ENCODE results near the gene PCED1A. TPM values are rescaled to one million over a fixed set of nuclear protein-coding genes. Genes with fewer than 3 reads are reported as not detected.

PCED1A gene
- total and polyA plus RNA-seq, 8 donors = 12.1 to 110 (median 15.6) TPM

DNA sequence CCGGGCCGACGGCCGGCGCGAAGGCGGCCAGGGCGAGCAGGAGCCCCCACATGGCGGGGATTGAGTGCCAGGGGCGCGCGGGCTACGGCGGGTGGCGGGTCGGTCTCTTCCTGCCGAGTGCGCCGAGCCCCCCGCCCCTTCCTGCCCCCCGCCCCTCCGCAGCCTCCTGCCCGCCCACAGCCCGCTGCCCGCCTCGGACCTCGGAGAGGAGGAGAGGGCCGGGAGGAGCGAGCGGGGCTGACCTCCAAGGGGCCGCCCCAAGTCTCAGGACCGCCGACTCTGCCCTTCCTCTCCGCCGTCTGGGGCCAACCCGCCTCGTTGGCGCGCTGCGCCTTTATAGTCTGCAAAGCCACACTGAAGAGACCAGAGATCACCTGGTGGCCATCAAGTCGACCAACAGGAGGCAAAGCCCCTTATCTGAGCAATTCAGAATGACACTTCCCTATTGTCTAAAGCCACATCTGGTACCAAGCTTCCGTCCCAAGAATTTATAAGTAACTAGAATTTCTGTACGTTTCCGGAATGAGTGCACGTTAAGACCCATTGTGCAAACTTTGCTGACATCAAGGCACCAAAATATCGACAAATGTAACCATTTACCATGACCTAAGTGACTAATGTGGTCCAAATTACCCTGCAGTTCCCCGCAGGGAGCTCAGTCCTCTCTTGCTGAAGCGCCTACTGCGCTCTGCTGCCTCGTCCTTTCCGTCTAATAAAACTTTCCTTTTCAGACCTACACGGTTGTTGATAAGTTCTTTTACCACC is 39.8 kb downstream of the PCED1A start, which contains the start of gene CPXM1:
TSS of gene CPXM1 (minus strand) at position 107 of the 765 bp plus-strand sequence. CDS start at position 52, 55 bp downstream.
- TF ChIP-seq CTCF (IDR thresholded peaks at IDR 0.05) = no peak
- no peak for FAIRE-seq

GRCh38 chr20:2799688-2800520 is 40.6 kb downstream of the PCED1A start:
- intact Hi-C loops (cut with DNase I) = no loop called here
- no peaks in the 10 kb centered on the region for H3K9me3 ChIP-seq
- FAIRE-seq = no peak
- H3K4me3 ChIP-seq = peak overlapping the region in 1 of 4 donors; percentile 33
- peaks cover 0 to 7% (median 0%) of the 10 kb centered on the region in 3 donors for H3K4me1 ChIP-seq
- no peak for TF ChIP-seq CTCF (IDR thresholded peaks at IDR 0.05)
- H3K27ac ChIP-seq = no peak overlapping the region
- peak in 2 of 4 donors; percentile 46 to 50 for ATAC-seq
- WGBS, 2 donors = 3 to 5% methylated on average over 49 to 61 of the region's 61 CpGs
- no peaks in the 10 kb centered on the region for H3K36me3 ChIP-seq
- peaks cover 0 to 10% (median 4%) of the 10 kb centered on the region in 4 donors for H3K27me3 ChIP-seq
- DNase-seq = peak in 1 of 6 donors; percentile 50

More for the DNA sequence above, 39.8 kb downstream of the PCED1A start, which contains the start of gene CPXM1:
- intact Hi-C loops (cut with DNase I) = no loop called here
- Histone ChIP-seq H3K36me3 (no peaks in the 10 kb centered on the region), H3K27me3 (peaks cover 0 to 13% (median 5%) of the 10 kb centered on the region in 4 donors), H3K4me1 (peaks cover 0 to 7% (median 0%) of the 10 kb centered on the region in 3 donors), H3K4me3 (peak within 1 kb of the TSS in 1 of 4 donors; percentile 33), H3K9me3 (no peaks in the 10 kb centered on the region), H3K27ac (no peak within 1 kb of the TSS)
- peak in 1 of 6 donors; percentile 40 for DNase-seq
- ATAC-seq = peak in 3 of 4 donors; percentile 14 to 40 (median 37)
- WGBS, 2 donors = 4% methylated on average over 25 to 52 of the region's 52 CpGs

DNA sequence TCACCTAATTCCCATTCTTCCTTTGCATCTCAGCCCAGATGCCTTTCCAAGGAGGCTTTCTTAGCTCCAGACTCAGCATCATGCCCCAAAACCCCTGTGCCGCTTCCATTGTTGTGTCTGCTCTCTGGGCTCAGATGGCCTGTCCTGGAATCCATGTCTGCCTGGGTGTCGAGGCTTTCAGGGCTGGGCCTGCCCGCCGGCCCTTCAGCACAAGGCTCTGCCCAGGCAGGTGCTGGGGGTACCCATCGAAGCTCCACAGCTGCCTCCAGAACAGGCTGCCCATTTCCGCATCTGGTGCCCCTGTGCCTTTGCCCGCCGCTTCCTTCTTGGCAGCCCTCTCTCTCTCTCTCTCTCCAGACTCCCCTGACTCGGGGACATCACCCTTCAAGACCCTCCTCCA is 41.2 kb downstream of the PCED1A start:
- WGBS, 2 donors = 58 to 69% methylated on average over 9 of the region's 9 CpGs
- FAIRE-seq (no peak), ATAC-seq (no peak), DNase-seq (no peak)
- intact Hi-C loops (cut with DNase I) = no loop called here
- Histone ChIP-seq H3K4me3 (no peak overlapping the region), H3K4me1 (peaks cover 0 to 7% (median 0%) of the 10 kb centered on the region in 3 donors), H3K27ac (no peak overlapping the region), H3K9me3 (no peaks in the 10 kb centered on the region), H3K36me3 (no peaks in the 10 kb centered on the region), H3K27me3 (peaks cover 0 to 8% (median 3%) of the 10 kb centered on the region in 4 donors)
- no peak for TF ChIP-seq CTCF (IDR thresholded peaks at IDR 0.05)

DNA sequence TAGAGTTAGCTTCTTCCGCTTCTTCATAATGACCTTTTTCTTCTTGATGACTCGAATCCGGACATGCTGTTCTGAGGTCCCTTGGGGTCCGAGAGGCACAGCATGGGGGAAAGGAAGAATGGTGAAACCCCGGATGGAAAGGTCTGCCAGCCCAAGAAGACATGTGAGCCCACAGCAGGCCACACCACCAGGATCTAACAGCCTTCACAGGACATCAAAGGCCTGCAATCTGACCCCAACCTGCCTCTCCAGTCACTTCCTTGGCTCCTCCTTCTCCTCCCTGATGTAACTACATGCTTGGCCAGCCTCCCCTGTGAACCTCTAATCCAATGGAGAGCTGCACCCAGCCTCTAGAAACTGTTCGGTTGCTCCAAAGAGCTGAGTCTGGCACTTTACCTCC is 41.6 kb downstream of the PCED1A start:
- WGBS, 2 donors = 68 to 74% methylated on average over 6 of the region's 6 CpGs
- FAIRE-seq = no peak
- Histone ChIP-seq H3K27ac (no peak overlapping the region), H3K4me1 (peaks cover 0 to 7% (median 0%) of the 10 kb centered on the region in 3 donors), H3K4me3 (no peak overlapping the region), H3K27me3 (peaks cover 0 to 8% (median 2%) of the 10 kb centered on the region in 4 donors), H3K9me3 (no peaks in the 10 kb centered on the region), H3K36me3 (no peaks in the 10 kb centered on the region)
- no peak for DNase-seq
- intact Hi-C loops (cut with DNase I) = no loop called here
- TF ChIP-seq CTCF (IDR thresholded peaks at IDR 0.05) = no peak
- no peak for ATAC-seq
